H9 (cell line): ENCODE measurements around the gene NEURL3. TPM values are rescaled to one million over a fixed set of nuclear protein-coding genes. Genes with fewer than 3 reads are reported as not detected.

Source experiments
- DNase-seq: peaks from one replicate; pipeline ENCODE4 v3.0.0-alpha.2; 2017
- H2AFZ ChIP-seq: one replicate; pipeline ENCODE4 v1.6.1; 2013; ENCODE audit warnings: mild to moderate bottlenecking, low read length, control low read depth, moderate library complexity
- H2AK5ac ChIP-seq: 2 replicates; pipeline ENCODE4 v1.6.1; 2013; ENCODE audit warnings: low read length, control low read depth, mixed read lengths; ENCODE audit not compliant: insufficient read length
- H2BK120ac ChIP-seq: one replicate; pipeline ENCODE4 v1.6.1; 2013; ENCODE audit warnings: low read depth, mild to moderate bottlenecking, low read length, control low read depth, inconsistent platforms; ENCODE audit not compliant: poor library complexity, severe bottlenecking
- H2BK12ac ChIP-seq: 2 replicates; pipeline ENCODE4 v1.6.1; 2013; ENCODE audit warnings: low read length, control low read depth, mixed read lengths, low read depth; ENCODE audit not compliant: insufficient read length
- H2BK15ac ChIP-seq: 2 replicates; pipeline ENCODE4 v1.6.1; 2013; ENCODE audit warnings: low read depth, low read length, control low read depth
- H2BK20ac ChIP-seq: one replicate; pipeline ENCODE4 v1.6.1; 2013; ENCODE audit warnings: low read depth, mild to moderate bottlenecking, low read length, control low read depth, inconsistent platforms; ENCODE audit not compliant: poor library complexity, severe bottlenecking
- H2BK5ac ChIP-seq: 2 replicates; pipeline ENCODE4 v1.6.1; 2013; ENCODE audit warnings: low read length, control low read depth, mixed read lengths; ENCODE audit not compliant: insufficient read length
- H3K14ac ChIP-seq: 2 replicates; pipeline ENCODE4 v1.6.1; 2013; ENCODE audit warnings: low read length, control low read depth; ENCODE audit not compliant: insufficient read depth
- H3K18ac ChIP-seq: 2 replicates; pipeline ENCODE4 v1.6.1; 2013; ENCODE audit warnings: low read depth, mild to moderate bottlenecking, mixed read lengths, low read length, control low read depth; ENCODE audit not compliant: insufficient read length
- H3K23ac ChIP-seq: 2 replicates; pipeline ENCODE4 v1.6.1; 2013; ENCODE audit warnings: low read length, control low read depth, mixed read lengths, low read depth; ENCODE audit not compliant: insufficient read length
- H3K23me2 ChIP-seq: 2 replicates; pipeline ENCODE4 v1.6.1; 2013; ENCODE audit warnings: low read depth, mild to moderate bottlenecking, mixed read lengths, low read length, control low read depth; ENCODE audit not compliant: insufficient read length, poor library complexity, severe bottlenecking
- H3K27ac ChIP-seq: 2 replicates; pipeline ENCODE4 v1.5.1; 2013; ENCODE audit warnings: low read length, control low read depth, mixed read lengths, low read depth; ENCODE audit not compliant: insufficient read length
- H3K27me3 ChIP-seq: 2 replicates; pipeline ENCODE4 v1.6.1; 2013; ENCODE audit warnings: low read length, control low read depth, inconsistent platforms; ENCODE audit not compliant: insufficient read depth
- H3K4ac ChIP-seq: 2 replicates; pipeline ENCODE4 v1.6.1; 2013; ENCODE audit warnings: low read depth, mild to moderate bottlenecking, control low read depth, inconsistent platforms, low read length, moderate library complexity
- H3K4me1 ChIP-seq: 2 replicates; pipeline ENCODE4 v1.6.1; 2013; ENCODE audit warnings: low read length, control low read depth, inconsistent platforms; ENCODE audit not compliant: insufficient read depth
- H3K4me2 ChIP-seq: 2 replicates; pipeline ENCODE4 v1.6.1; 2013; ENCODE audit warnings: low read length, control low read depth, mixed read lengths; ENCODE audit not compliant: insufficient read length, insufficient read depth
- H3K56ac ChIP-seq: 2 replicates; pipeline ENCODE4 v1.6.1; 2013; ENCODE audit warnings: low read depth, mild to moderate bottlenecking, mixed read lengths, low read length, control low read depth; ENCODE audit not compliant: insufficient read length
- H3K79me1 ChIP-seq: 2 replicates; pipeline ENCODE4 v1.6.1; 2013; ENCODE audit warnings: low read depth, mild to moderate bottlenecking, moderate library complexity, low read length, control low read depth, inconsistent platforms; ENCODE audit not compliant: insufficient read depth, poor library complexity, severe bottlenecking
- H3K79me2 ChIP-seq: 2 replicates; pipeline ENCODE4 v1.6.1; 2013; ENCODE audit warnings: low read length, control low read depth, inconsistent platforms; ENCODE audit not compliant: insufficient read depth
- H3K9ac ChIP-seq: 2 replicates; pipeline ENCODE4 v1.6.1; 2013; ENCODE audit warnings: low read length, control low read depth, mixed read lengths; ENCODE audit not compliant: insufficient read length; ENCODE audit errors: extremely low read depth
- H3K9me3 ChIP-seq: one replicate; pipeline ENCODE4 v1.6.1; 2013; ENCODE audit warnings: low read depth, low read length, inconsistent platforms; ENCODE audit not compliant: control insufficient read depth
- H3T11ph ChIP-seq: one replicate; pipeline ENCODE4 v1.6.1; 2013; ENCODE audit warnings: mild to moderate bottlenecking, low read length, control low read depth, inconsistent platforms
- H4K20me1 ChIP-seq: one replicate; pipeline ENCODE4 v1.6.1; 2013; ENCODE audit not compliant: control insufficient read depth, insufficient read length, insufficient read depth
- H4K5ac ChIP-seq: 2 replicates; pipeline ENCODE4 v1.6.1; 2013; ENCODE audit warnings: low read depth, mild to moderate bottlenecking, mixed read lengths, low read length, control low read depth; ENCODE audit not compliant: insufficient read length
- H4K8ac ChIP-seq: replicated peaks from 2 replicates; pipeline ENCODE4 v1.6.1; 2013; ENCODE audit warnings: low read length, control low read depth, mixed read lengths, low read depth; ENCODE audit not compliant: insufficient read length
- H4K91ac ChIP-seq: 2 replicates; pipeline ENCODE4 v1.6.1; 2013; ENCODE audit warnings: low read depth, mild to moderate bottlenecking, moderate library complexity, mixed read lengths, low read length, control low read depth; ENCODE audit not compliant: insufficient read length
- H3K27ac Mint-ChIP-seq, 3 experiments: 2 replicates in 2 of 3; 3 replicates in 1 of 3; pipeline ENCODE4 v1.8.0; 2020 to 2021; ENCODE audit warnings: mixed read lengths in 3 of 3, mild to moderate bottlenecking in 1 of 3, moderate library complexity in 1 of 3
- H3K27me3 Mint-ChIP-seq: 2 replicates; pipeline ENCODE4 v1.8.0; 2021; ENCODE audit warnings: low read depth, mild to moderate bottlenecking, moderate library complexity, mixed read lengths
- H3K36me3 Mint-ChIP-seq, 3 experiments: 2 replicates in 2 of 3; 3 replicates in 1 of 3; pipeline ENCODE4 v1.8.0; 2020 to 2021; ENCODE audit warnings: low read depth in 3 of 3, mixed read lengths in 3 of 3; ENCODE audit not compliant: insufficient read depth in 1 of 3
- H3K4me1 Mint-ChIP-seq, 2 experiments: 2 replicates each; pipeline ENCODE4 v1.8.0; 2020; ENCODE audit warnings: mixed read lengths in 2 of 2
- H3K4me3 Mint-ChIP-seq, 2 experiments: 2 replicates in 1 of 2; 3 replicates in 1 of 2; pipeline ENCODE4 v1.8.0; 2020 to 2021; ENCODE audit warnings: mild to moderate bottlenecking in 2 of 2, mixed read lengths in 2 of 2, moderate library complexity in 1 of 2
- H3K9me3 Mint-ChIP-seq, 2 experiments: 2 replicates in 1 of 2; 3 replicates in 1 of 2; pipeline ENCODE4 v1.8.0; 2020; ENCODE audit warnings: mild to moderate bottlenecking in 2 of 2, mixed read lengths in 2 of 2, moderate library complexity in 1 of 2
- CTCF ChIP-seq: fragments of 200-600 bp; sonication (generic); conservative IDR thresholded peaks from 3 replicates; pipeline ENCODE4 v1.8.0; 2021; ENCODE audit warnings: antibody characterized with exemption, mild to moderate bottlenecking
- WGBS: extraction: QIAGEN DNeasy Blood & Tissue Kit; methylation state at CpG from one replicate; pipeline ENCODE4 v1.1.7; 2013; ENCODE audit warnings: missing lambda C conversion rate, low lambda C conversion rate, mixed read lengths; ENCODE audit not compliant: insufficient read length; ENCODE audit errors: extremely low coverage; 5-methylcytosine and 5-hydroxymethylcytosine counted together
- total RNA-seq: library from RNA; stranded (reverse); gene quantifications from 2 replicates; pipeline ENCODE4 v1.2.1, GENCODE V29; 2021

NEURL3 gene
- total RNA-seq, 1 experiment from 2014 or later, result not detected

GRCh38 chr2:96531366-96531765 lies 26.2 kb upstream of the NEURL3 start:
- H3K9me3 Mint-ChIP-seq, result no peaks in the 10 kb centered on the region
- H4K8ac ChIP-seq, result no peak overlapping the region
- TF ChIP-seq CTCF, result no peak
- no peak overlapping the region for H2AK5ac ChIP-seq
- H2BK5ac ChIP-seq, result no peak overlapping the region
- no peaks in the 10 kb centered on the region for H3K79me2 ChIP-seq
- H4K91ac ChIP-seq, result no peak overlapping the region
- H3K36me3 Mint-ChIP-seq, result no peaks in the 10 kb centered on the region
- no peak overlapping the region for H3K18ac ChIP-seq
- peaks cover 3% of the 10 kb centered on the region; the same call in 1 of the 2 replicates for H3K4me1 ChIP-seq
- WGBS, result no CpG with 5 or more reads among the region's 9 CpGs
- H3K9me3 ChIP-seq, result no peaks in the 10 kb centered on the region
- no peak overlapping the region for H3K27ac ChIP-seq
- peak overlapping the region; percentile 23 for H3K4me2 ChIP-seq
- no peaks in the 10 kb centered on the region for H3K79me1 ChIP-seq
- H3K9ac ChIP-seq, result no peak overlapping the region
- H2BK12ac ChIP-seq, result no peak overlapping the region
- no peak overlapping the region for H2BK15ac ChIP-seq
- no peak for DNase-seq
- H2BK20ac ChIP-seq, result no peak overlapping the region
- no peaks in the 10 kb centered on the region for H3K27me3 ChIP-seq
- H3K4me1 Mint-ChIP-seq, result peaks cover 15 to 32% of the 10 kb centered on the region in 2 experiments
- no peak overlapping the region for H3K23ac ChIP-seq
- H3K4ac ChIP-seq, result no peak overlapping the region
- peaks cover 53% of the 10 kb centered on the region for H3K27me3 Mint-ChIP-seq
- H3T11ph ChIP-seq, result no peak overlapping the region
- no peak overlapping the region for H2BK120ac ChIP-seq
- H3K56ac ChIP-seq, result no peak overlapping the region
- H3K14ac ChIP-seq, result no peak overlapping the region
- no peak overlapping the region for H2AFZ ChIP-seq
- no peak overlapping the region for H4K5ac ChIP-seq
- no peak overlapping the region for H3K27ac Mint-ChIP-seq
- H3K23me2 ChIP-seq, result peaks cover 2% of the 10 kb centered on the region
- H4K20me1 ChIP-seq, result no peaks in the 10 kb centered on the region
- peak overlapping the region; percentile 61 to 79; a peak in 4 of 5 replicates for H3K4me3 Mint-ChIP-seq
